ENCODE results near the gene HERC5.

GRCh38 chr4:88429401-88429800 is 27.5 kb upstream of the HERC5 start:
- TF ChIP-seq CTCF (IDR thresholded peaks at IDR 0.05) (no peak), POLR2A (IDR thresholded peaks at IDR 0.05) (no peak), POLR2AphosphoS5 (IDR thresholded peaks at IDR 0.05) (no peak), EP300 (IDR thresholded peaks at IDR 0.05) (no peak)
